ENCODE results near the gene SPATA16. TPM values are rescaled to one million over a fixed set of nuclear protein-coding genes. Genes with fewer than 3 reads are reported as not detected.
"Not testable (repeated sequence)": the region's sequence is repeated elsewhere in the genome, so short reads cannot be mapped to it uniquely, and the experiment has no call there.

Gene SPATA16
- total and polyA plus RNA-seq, 2 donors (not counting 3 experiments of a cell fraction or from before 2014, with no cell fraction given) = not detected

DNA sequence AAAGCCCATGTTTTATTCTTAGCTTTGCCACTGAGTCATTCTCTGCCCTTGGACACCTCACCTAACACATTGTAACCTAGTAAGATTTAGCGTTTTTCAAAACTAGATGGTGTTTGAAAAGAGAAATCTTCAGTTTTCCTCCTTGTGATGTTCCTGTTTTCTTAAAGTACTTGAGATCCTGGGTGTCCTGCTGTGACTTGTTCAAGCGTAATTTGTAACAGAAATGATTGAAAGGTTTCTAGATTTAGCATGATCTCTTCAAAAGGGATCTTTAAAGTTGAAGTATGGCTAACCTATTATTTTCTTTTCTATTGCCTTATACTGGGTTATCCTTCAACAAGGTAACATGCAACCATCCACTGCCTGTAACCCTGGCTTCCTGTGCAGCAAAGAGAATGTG lies 32.6 kb upstream of the SPATA16 start:
- ChIA-PET CTCF (no interaction called here), POLR2A (no interaction called here)
- Histone ChIP-seq H3K9me3 (replicated peaks; ENCODE audit: control insufficient read depth, insufficient read depth, low read length) (no peaks in the 10 kb centered on the region), H3K27me3 (ENCODE audit: control insufficient read depth in 2 of 2, insufficient read depth in 2 of 2, low read length in 2 of 2) (no peaks in the 10 kb centered on the region), H3K4me2 (ENCODE audit: insufficient read depth, low read length) (no peak overlapping the region), H3K9me1 (replicated peaks; ENCODE audit: control insufficient read depth, extremely low read depth, insufficient read depth, low read length) (no peaks in the 10 kb centered on the region), H3K27ac (ENCODE audit: insufficient read depth, low read depth, low read length) (no peak overlapping the region), H3K36me3 (ENCODE audit: control insufficient read depth in 2 of 2, extremely low read depth in 1 of 2, insufficient read depth in 2 of 2, low read length in 2 of 2) (no peaks in the 10 kb centered on the region), H3K4me3 (replicated peaks in 1 of 3; ENCODE audit: insufficient read depth in 1 of 3, low read depth in 1 of 3, low read length in 3 of 3) (no peak overlapping the region), H3K9ac (replicated peaks; ENCODE audit: extremely low read depth, insufficient read depth, low read length) (no peak overlapping the region), H4K20me1 (replicated peaks; ENCODE audit: control insufficient read depth, extremely low read depth, insufficient read depth, low read length) (no peaks in the 10 kb centered on the region), H2AFZ (ENCODE audit: low read depth, low read length) (no peak overlapping the region), H3K79me2 (ENCODE audit: control insufficient read depth, insufficient read depth, low read length) (no peaks in the 10 kb centered on the region), H3K4me1 (ENCODE audit: control insufficient read depth, extremely low read depth, insufficient read depth, low read length) (no peaks in the 10 kb centered on the region)
- intact Hi-C loops (cut with micrococcal nuclease) (no loop called here), dilution Hi-C loops (cut with MboI; ENCODE audit: extremely low pct_ligation_motif_present, low sequenced_read_pairs) (no loop called here)
- DNase-seq (ENCODE audit: low read depth, low spot score) = no peak
- no TSS peak for BruUV-seq (replicated peaks)
- no peak for FAIRE-seq
- TF ChIP-seq POLR2AphosphoS5 (IDR thresholded peaks at IDR 0.05; ENCODE audit: insufficient read depth, low read depth, low read length) (no peak), GATA2 (IDR thresholded peaks at IDR 0.05; ENCODE audit: insufficient read depth, insufficient read length, low read depth, low read length) (no peak), FOS (IDR thresholded peaks at IDR 0.05; ENCODE audit: borderline replicate concordance, insufficient read depth, low read length) (no peak), MYC (IDR thresholded peaks at IDR 0.05; ENCODE audit: low read depth, low read length) (no peak), EZH2 (IDR thresholded peaks at IDR 0.05; ENCODE audit: borderline replicate concordance, low read depth, low read length, severe bottlenecking) (no peak), POLR2A (IDR thresholded peaks at IDR 0.05; ENCODE audit: low read depth, low read length) (no peak), JUN (IDR thresholded peaks at IDR 0.05; ENCODE audit: borderline replicate concordance, insufficient read depth, insufficient read length, low read depth) (no peak)
- TF ChIP-seq, protein P1, sequence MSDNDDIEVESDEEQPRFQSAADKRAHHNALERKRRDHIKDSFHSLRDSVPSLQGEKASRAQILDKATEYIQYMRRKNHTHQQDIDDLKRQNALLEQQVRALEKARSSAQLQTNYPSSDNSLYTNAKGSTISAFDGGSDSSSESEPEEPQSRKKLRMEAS (IDR thresholded peaks at IDR 0.05; ENCODE audit: insufficient read depth, insufficient read length) = no peak
- TF ChIP-seq, protein P2, sequence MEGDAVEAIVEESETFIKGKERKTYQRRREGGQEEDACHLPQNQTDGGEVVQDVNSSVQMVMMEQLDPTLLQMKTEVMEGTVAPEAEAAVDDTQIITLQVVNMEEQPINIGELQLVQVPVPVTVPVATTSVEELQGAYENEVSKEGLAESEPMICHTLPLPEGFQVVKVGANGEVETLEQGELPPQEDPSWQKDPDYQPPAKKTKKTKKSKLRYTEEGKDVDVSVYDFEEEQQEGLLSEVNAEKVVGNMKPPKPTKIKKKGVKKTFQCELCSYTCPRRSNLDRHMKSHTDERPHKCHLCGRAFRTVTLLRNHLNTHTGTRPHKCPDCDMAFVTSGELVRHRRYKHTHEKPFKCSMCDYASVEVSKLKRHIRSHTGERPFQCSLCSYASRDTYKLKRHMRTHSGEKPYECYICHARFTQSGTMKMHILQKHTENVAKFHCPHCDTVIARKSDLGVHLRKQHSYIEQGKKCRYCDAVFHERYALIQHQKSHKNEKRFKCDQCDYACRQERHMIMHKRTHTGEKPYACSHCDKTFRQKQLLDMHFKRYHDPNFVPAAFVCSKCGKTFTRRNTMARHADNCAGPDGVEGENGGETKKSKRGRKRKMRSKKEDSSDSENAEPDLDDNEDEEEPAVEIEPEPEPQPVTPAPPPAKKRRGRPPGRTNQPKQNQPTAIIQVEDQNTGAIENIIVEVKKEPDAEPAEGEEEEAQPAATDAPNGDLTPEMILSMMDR (IDR thresholded peaks at IDR 0.05; ENCODE audit: extremely low read depth in 1 of 2, insufficient read depth in 1 of 2, low read depth in 1 of 2, low read length in 2 of 2) = no peak

DNA sequence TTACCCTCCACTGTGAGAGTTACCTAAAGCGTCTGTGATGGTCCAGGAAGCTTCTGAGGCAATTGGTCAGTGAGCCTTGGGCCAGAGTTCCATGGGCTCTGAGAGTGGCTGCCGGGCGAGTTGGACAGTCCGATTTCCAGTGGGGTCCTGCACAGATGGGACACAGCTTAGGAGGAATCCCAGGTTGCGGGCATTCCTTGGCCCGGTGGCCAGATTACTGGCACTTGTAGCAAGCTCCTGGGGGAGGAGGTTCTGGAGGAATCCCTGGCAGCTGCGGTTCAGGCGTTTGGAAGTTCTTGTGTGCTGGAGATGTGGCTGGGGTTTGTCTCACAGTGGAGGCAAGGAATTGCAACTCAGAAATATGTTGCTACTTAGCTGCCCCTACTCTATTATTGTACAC lies 18.1 kb upstream of the SPATA16 start:
- H3K27me3 ChIP-seq (ENCODE audit: control insufficient read depth in 2 of 2, insufficient read depth in 2 of 2, low read length in 2 of 2); H3K9ac ChIP-seq (replicated peaks; ENCODE audit: extremely low read depth, insufficient read depth, low read length); H3K27ac ChIP-seq (ENCODE audit: insufficient read depth, low read depth, low read length); H3K36me3 ChIP-seq (ENCODE audit: control insufficient read depth in 2 of 2, extremely low read depth in 1 of 2, insufficient read depth in 2 of 2, low read length in 2 of 2); H3K9me3 ChIP-seq (replicated peaks; ENCODE audit: control insufficient read depth, insufficient read depth, low read length); CTCF ChIA-PET; FAIRE-seq; DNase-seq (ENCODE audit: low read depth, low spot score); POLR2A ChIA-PET; H3K79me2 ChIP-seq (ENCODE audit: control insufficient read depth, insufficient read depth, low read length); BruUV-seq (replicated peaks); H3K4me1 ChIP-seq (ENCODE audit: control insufficient read depth, extremely low read depth, insufficient read depth, low read length); H3K9me1 ChIP-seq (replicated peaks; ENCODE audit: control insufficient read depth, extremely low read depth, insufficient read depth, low read length); H3K4me3 ChIP-seq (replicated peaks in 1 of 3; ENCODE audit: insufficient read depth in 1 of 3, low read depth in 1 of 3, low read length in 3 of 3); H3K4me2 ChIP-seq (ENCODE audit: insufficient read depth, low read length); intact Hi-C loops (cut with micrococcal nuclease); dilution Hi-C loops (cut with MboI; ENCODE audit: extremely low pct_ligation_motif_present, low sequenced_read_pairs); H2AFZ ChIP-seq (ENCODE audit: low read depth, low read length); H4K20me1 ChIP-seq (replicated peaks; ENCODE audit: control insufficient read depth, extremely low read depth, insufficient read depth, low read length): not testable (repeated sequence)

DNA sequence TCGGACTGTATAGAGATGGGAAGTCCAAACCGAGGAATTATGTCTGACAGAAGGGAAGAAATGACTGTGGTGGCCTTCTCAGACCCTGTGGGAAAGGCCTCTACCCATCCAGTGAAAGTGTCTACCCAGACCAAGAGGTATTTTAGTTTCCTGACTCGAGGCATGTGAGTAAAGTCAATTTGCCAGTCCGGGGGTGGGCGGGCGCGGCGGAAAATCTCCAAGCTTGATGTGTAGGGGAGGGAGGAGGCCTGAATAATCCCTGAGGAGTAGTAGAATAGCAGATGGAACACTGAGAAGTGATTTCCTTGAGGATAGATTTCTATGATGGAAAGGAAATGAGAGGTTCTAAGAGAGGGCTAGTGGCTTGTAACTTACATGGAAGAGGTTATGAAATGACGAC lies 15.5 kb upstream of the SPATA16 start:
- H3K27ac ChIP-seq (ENCODE audit: insufficient read depth, low read depth, low read length); H3K27me3 ChIP-seq (ENCODE audit: control insufficient read depth in 2 of 2, insufficient read depth in 2 of 2, low read length in 2 of 2); H3K36me3 ChIP-seq (ENCODE audit: control insufficient read depth in 2 of 2, extremely low read depth in 1 of 2, insufficient read depth in 2 of 2, low read length in 2 of 2); POLR2A ChIA-PET; H3K9ac ChIP-seq (replicated peaks; ENCODE audit: extremely low read depth, insufficient read depth, low read length); H3K4me1 ChIP-seq (ENCODE audit: control insufficient read depth, extremely low read depth, insufficient read depth, low read length); FAIRE-seq; intact Hi-C loops (cut with micrococcal nuclease); BruUV-seq (replicated peaks); H2AFZ ChIP-seq (ENCODE audit: low read depth, low read length); dilution Hi-C loops (cut with MboI; ENCODE audit: extremely low pct_ligation_motif_present, low sequenced_read_pairs); H3K4me2 ChIP-seq (ENCODE audit: insufficient read depth, low read length); H3K9me3 ChIP-seq (replicated peaks; ENCODE audit: control insufficient read depth, insufficient read depth, low read length); DNase-seq (ENCODE audit: low read depth, low spot score); H3K9me1 ChIP-seq (replicated peaks; ENCODE audit: control insufficient read depth, extremely low read depth, insufficient read depth, low read length); H3K79me2 ChIP-seq (ENCODE audit: control insufficient read depth, insufficient read depth, low read length); H4K20me1 ChIP-seq (replicated peaks; ENCODE audit: control insufficient read depth, extremely low read depth, insufficient read depth, low read length); H3K4me3 ChIP-seq (replicated peaks in 1 of 3; ENCODE audit: insufficient read depth in 1 of 3, low read depth in 1 of 3, low read length in 3 of 3); CTCF ChIA-PET: not testable (repeated sequence)
